Measurements from ENCODE around the gene LGALS9. TPM values are rescaled to one million over a fixed set of nuclear protein-coding genes. Genes with fewer than 3 reads are reported as not detected.
"Not testable (repeated sequence)": the region's sequence is repeated elsewhere in the genome, so short reads cannot be mapped to it uniquely, and the experiment has no call there.

LGALS9 gene
- total RNA-seq, 1 donor from 2014 or later: 0.54 TPM

DNA sequence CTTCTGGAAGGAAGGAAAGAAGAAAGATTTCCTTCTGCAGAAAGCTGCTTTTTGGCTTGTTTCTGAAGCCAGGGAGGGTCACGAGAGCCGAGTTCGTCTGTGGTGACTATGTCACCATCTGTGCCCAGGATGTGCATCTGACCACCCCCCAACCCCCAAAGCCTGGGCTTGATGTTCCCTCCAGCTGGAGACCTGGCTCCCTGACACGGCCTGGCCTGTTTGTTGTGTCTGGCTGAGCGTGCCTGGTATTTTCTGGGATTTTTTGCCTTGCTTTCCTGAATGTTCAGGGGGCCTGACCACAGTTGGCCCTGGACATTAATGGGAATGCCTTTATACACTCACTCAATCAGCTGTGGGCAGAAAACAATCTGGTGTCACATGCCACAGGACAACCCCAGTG, 38.9 kb downstream of the LGALS9 start:
- H3K36me3 Mint-ChIP-seq: no peaks in the 10 kb centered on the region
- H3F3A ChIP-seq (ENCODE audit: low read depth): no peaks in the 10 kb centered on the region
- H3K9me3 Mint-ChIP-seq: peaks cover 3% of the 10 kb centered on the region
- no peaks in the 10 kb centered on the region for H3K36me3 ChIP-seq
- H3K4me1 Mint-ChIP-seq: no peaks in the 10 kb centered on the region
- no peaks in the 10 kb centered on the region for H3K4me1 ChIP-seq
- no peak overlapping the region for H3K27ac ChIP-seq
- H3K9me3 ChIP-seq (ENCODE audit: low read depth): no peaks in the 10 kb centered on the region
- H3K4me3 ChIP-seq: no peak overlapping the region
- H3K4me2 ChIP-seq: no peak overlapping the region
- H3K27ac Mint-ChIP-seq: no peak overlapping the region
- DNase-seq (ENCODE audit: low spot score): no peak
- no peaks in the 10 kb centered on the region for H4K20me1 ChIP-seq (ENCODE audit: low read depth)
- H3K9ac ChIP-seq: no peak overlapping the region
- H3K27me3 ChIP-seq: no peaks in the 10 kb centered on the region
- no peak overlapping the region for H2AFZ ChIP-seq (replicated peaks)
- no peaks in the 10 kb centered on the region for H3K79me2 ChIP-seq (ENCODE audit: low read depth)
- peaks cover 6% of the 10 kb centered on the region for H3K27me3 Mint-ChIP-seq (ENCODE audit: insufficient read depth, low read depth)
- no peak overlapping the region for H3K4me3 Mint-ChIP-seq
- TF ChIP-seq EZH2phosphoT487 (IDR thresholded peaks at IDR 0.05) (no peak), EZH2 (IDR thresholded peaks at IDR 0.05) (no peak)
- TF ChIP-seq, protein P1, sequence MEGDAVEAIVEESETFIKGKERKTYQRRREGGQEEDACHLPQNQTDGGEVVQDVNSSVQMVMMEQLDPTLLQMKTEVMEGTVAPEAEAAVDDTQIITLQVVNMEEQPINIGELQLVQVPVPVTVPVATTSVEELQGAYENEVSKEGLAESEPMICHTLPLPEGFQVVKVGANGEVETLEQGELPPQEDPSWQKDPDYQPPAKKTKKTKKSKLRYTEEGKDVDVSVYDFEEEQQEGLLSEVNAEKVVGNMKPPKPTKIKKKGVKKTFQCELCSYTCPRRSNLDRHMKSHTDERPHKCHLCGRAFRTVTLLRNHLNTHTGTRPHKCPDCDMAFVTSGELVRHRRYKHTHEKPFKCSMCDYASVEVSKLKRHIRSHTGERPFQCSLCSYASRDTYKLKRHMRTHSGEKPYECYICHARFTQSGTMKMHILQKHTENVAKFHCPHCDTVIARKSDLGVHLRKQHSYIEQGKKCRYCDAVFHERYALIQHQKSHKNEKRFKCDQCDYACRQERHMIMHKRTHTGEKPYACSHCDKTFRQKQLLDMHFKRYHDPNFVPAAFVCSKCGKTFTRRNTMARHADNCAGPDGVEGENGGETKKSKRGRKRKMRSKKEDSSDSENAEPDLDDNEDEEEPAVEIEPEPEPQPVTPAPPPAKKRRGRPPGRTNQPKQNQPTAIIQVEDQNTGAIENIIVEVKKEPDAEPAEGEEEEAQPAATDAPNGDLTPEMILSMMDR (IDR thresholded peaks at IDR 0.05): no peak

DNA sequence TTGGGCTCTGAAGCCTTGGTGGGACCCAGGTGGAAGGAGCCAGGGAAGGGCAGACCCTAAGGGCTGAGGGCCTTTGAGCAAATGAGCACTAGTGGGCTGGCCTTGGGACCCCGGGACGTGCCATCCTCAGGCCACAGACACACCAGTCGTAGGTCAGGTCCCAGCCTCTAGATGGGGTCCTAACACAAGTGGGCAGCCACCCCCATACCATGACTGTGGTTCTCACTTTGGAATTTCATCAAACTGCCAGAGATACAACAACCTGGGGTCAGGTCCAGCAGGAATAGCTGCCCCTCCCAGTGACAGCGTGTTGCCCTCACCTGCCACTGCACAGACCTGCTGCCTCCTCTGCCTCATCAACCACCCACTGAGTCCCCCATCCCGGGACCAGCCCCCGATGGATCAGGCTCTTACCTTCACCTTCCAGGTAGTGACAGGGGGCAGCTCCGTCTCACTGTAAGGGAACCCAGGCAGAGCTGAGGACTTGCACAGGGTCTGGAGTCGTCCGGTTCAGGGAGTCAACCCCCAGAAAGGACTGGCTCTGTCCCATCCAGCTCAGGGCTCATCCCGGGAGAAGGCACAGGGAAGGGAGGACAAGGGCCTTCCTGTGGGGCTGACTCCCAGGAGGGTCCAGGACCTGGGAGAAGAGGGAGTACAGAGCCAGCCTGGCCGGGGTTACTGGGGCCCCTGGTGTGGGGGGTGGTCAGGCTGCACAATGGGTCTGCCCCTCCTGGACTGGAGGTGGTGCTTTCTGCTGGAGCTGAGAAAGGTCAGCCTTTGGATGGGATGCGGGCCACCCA, 40.0 kb downstream of the LGALS9 start:
- Histone ChIP-seq H2AFZ (replicated peaks) (no peak overlapping the region), H3K4me3 (no peak overlapping the region), H3K27ac (no peak overlapping the region), H3K27me3 (no peaks in the 10 kb centered on the region), H3K79me2 (ENCODE audit: low read depth) (no peaks in the 10 kb centered on the region), H3K9ac (no peak overlapping the region), H3K4me2 (no peak overlapping the region), H4K20me1 (ENCODE audit: low read depth) (no peaks in the 10 kb centered on the region), H3K36me3 (no peaks in the 10 kb centered on the region), H3F3A (ENCODE audit: low read depth) (no peaks in the 10 kb centered on the region), H3K9me3 (ENCODE audit: low read depth) (no peaks in the 10 kb centered on the region), H3K4me1 (no peaks in the 10 kb centered on the region)
- Mint-ChIP-seq H3K27me3 (ENCODE audit: insufficient read depth, low read depth) (peaks cover 6% of the 10 kb centered on the region), H3K36me3 (no peaks in the 10 kb centered on the region), H3K27ac (no peak overlapping the region), H3K4me1 (no peaks in the 10 kb centered on the region), H3K9me3 (peaks cover 3% of the 10 kb centered on the region), H3K4me3 (no peak overlapping the region)
- DNase-seq (ENCODE audit: low spot score): no peak
- no peak for TF ChIP-seq EZH2phosphoT487 (IDR thresholded peaks at IDR 0.05)
- TF ChIP-seq EZH2 (IDR thresholded peaks at IDR 0.05): no peak
- TF ChIP-seq, protein P1 (IDR thresholded peaks at IDR 0.05): peak; percentile 6

DNA sequence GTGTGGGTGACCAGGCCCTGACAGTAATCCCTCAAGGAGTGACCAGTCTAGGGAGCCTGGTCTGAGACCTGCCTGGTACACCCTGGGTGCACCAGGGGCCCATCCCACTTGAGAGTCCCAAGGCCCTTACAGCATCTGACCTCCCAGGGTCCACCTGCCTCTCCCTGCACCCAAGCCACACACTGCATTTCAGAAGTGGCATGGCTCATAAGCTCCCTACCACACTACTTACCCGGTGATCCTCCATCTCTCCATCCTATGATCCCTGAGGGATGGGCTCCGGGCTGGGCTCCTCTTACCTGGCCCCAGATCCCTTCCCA, 40.6 kb downstream of the LGALS9 start:
- DNase-seq (ENCODE audit: low spot score): no peak

DNA sequence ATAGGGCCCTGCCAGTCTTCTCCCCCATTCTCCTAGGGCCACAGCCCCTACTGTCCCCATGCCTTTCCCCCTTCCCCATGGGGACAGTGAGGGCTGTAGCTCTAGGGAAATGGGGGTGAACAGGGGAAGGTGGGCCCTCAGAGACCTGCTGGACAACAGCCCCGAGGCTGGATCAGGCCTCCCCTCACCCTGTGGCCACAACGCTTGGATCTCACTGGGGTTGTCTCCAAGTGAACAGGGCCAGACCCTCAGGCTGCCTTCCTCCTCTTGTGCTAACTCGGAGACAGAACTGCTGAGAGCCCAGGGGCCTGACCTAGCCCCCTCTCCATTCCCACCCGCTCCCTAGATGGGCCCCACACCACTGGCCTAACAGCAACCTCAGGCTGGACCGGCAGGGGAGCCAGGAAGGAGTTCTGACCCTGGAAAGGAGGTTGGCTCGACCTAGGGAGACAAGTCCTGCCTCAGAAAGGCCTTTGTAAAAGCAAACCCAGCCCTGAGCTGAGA, 41.0 kb downstream of the LGALS9 start:
- H3K9ac ChIP-seq; H3K27ac ChIP-seq; H3K4me2 ChIP-seq; H3K9me3 ChIP-seq (ENCODE audit: low read depth); H3K9me3 Mint-ChIP-seq; DNase-seq (ENCODE audit: low spot score); H3K27me3 Mint-ChIP-seq (ENCODE audit: insufficient read depth, low read depth); H3K4me1 ChIP-seq; H3K4me3 ChIP-seq; H3K36me3 Mint-ChIP-seq; H3K27me3 ChIP-seq; H3K79me2 ChIP-seq (ENCODE audit: low read depth); H2AFZ ChIP-seq (replicated peaks); H3K4me3 Mint-ChIP-seq; H3K27ac Mint-ChIP-seq; H4K20me1 ChIP-seq (ENCODE audit: low read depth); H3K4me1 Mint-ChIP-seq; H3F3A ChIP-seq (ENCODE audit: low read depth); H3K36me3 ChIP-seq: not testable (repeated sequence)

More for the DNA sequence above, 40.6 kb downstream of the LGALS9 start:
- H3K27ac ChIP-seq: no peak overlapping the region
- H3K9ac ChIP-seq: no peak overlapping the region
- Mint-ChIP-seq H3K36me3 (no peaks in the 10 kb centered on the region), H3K27ac (no peak overlapping the region), H3K4me3 (no peak overlapping the region), H3K27me3 (ENCODE audit: insufficient read depth, low read depth) (peaks cover 6% of the 10 kb centered on the region), H3K4me1 (no peaks in the 10 kb centered on the region), H3K9me3 (peaks cover 3% of the 10 kb centered on the region)
- no peaks in the 10 kb centered on the region for H3K9me3 ChIP-seq (ENCODE audit: low read depth)
- no peaks in the 10 kb centered on the region for H4K20me1 ChIP-seq (ENCODE audit: low read depth)
- TF ChIP-seq EZH2 (IDR thresholded peaks at IDR 0.05) (no peak), EZH2phosphoT487 (IDR thresholded peaks at IDR 0.05) (no peak)
- TF ChIP-seq, protein P1 (IDR thresholded peaks at IDR 0.05): no peak
- no peaks in the 10 kb centered on the region for H3F3A ChIP-seq (ENCODE audit: low read depth)
- H3K4me2 ChIP-seq: no peak overlapping the region
- H2AFZ ChIP-seq (replicated peaks): no peak overlapping the region
- H3K79me2 ChIP-seq (ENCODE audit: low read depth): no peaks in the 10 kb centered on the region
- no peaks in the 10 kb centered on the region for H3K27me3 ChIP-seq
- no peaks in the 10 kb centered on the region for H3K4me1 ChIP-seq
- no peaks in the 10 kb centered on the region for H3K36me3 ChIP-seq
- H3K4me3 ChIP-seq: no peak overlapping the region

Measured in neural progenitor cell (in vitro differentiated cells).